CD4-positive, alpha-beta memory T cell (primary cell): Measurements from ENCODE around the gene DNM3. TPM values are rescaled to one million over a fixed set of nuclear protein-coding genes. Genes with fewer than 3 reads are reported as not detected.

Experiments used
- CTCF ChIA-PET: fragments of 350-600 bp; sonication (Branson Sonifier 250); formaldehyde crosslinking; loops from one replicate; lab custom pipeline; 2021; ENCODE audit warnings: inconsistent platforms; ENCODE audit not compliant: partially characterized antibody; lab: Charles Lee
- POLR2A ChIA-PET: fragments of 350-600 bp; sonication (Branson Sonifier 250); formaldehyde crosslinking; loops from one replicate; lab custom pipeline; 2021; ENCODE audit not compliant: partially characterized antibody; lab: Charles Lee
- DNase-seq, 5 donors: peaks; one replicate each; pipeline versions ENCODE4 v3.0.0 to v3.0.0-alpha.2; 2020 to 2022; ENCODE audit warnings: mixed read lengths in 1 of 5
- H3K27ac ChIP-seq: one replicate; pipeline ENCODE4 v1.7.0; 2013; ENCODE audit warnings: low read depth, low read length
- H3K27me3 ChIP-seq: 2 replicates; pipeline ENCODE4 v1.7.0; 2013; ENCODE audit warnings: mild to moderate bottlenecking, low read length, moderate library complexity; ENCODE audit not compliant: insufficient read depth
- H3K36me3 ChIP-seq: 2 replicates; pipeline ENCODE4 v1.7.0; 2013; ENCODE audit warnings: mild to moderate bottlenecking, low read length, moderate library complexity; ENCODE audit not compliant: insufficient read depth
- H3K4me1 ChIP-seq: 2 replicates; pipeline ENCODE4 v1.7.0; 2013; ENCODE audit warnings: mild to moderate bottlenecking, low read length, moderate library complexity; ENCODE audit not compliant: insufficient read depth
- H3K4me3 ChIP-seq, 2 donors: one replicate each; pipeline ENCODE4 v1.7.0; 2013; ENCODE audit warnings: low read length in 2 of 2, mild to moderate bottlenecking in 1 of 2
- H3K9me3 ChIP-seq, 2 donors: one replicate each; pipeline ENCODE4 v1.7.0; 2013; ENCODE audit warnings: low read length in 2 of 2, control low read depth in 1 of 2; ENCODE audit not compliant: control insufficient read depth in 1 of 2
- H3K27ac Mint-ChIP-seq, 7 donors: one replicate each; pipeline ENCODE4 v1.8.0; 2020 to 2021; ENCODE audit warnings: mixed read lengths in 7 of 7, mild to moderate bottlenecking in 6 of 7, inconsistent platforms in 3 of 7, moderate library complexity in 3 of 7
- H3K27me3 Mint-ChIP-seq, 2 donors: one replicate each; pipeline ENCODE4 v1.8.0; 2020 to 2021; ENCODE audit warnings: mixed read lengths in 2 of 2
- H3K36me3 Mint-ChIP-seq, 2 donors: one replicate each; pipeline ENCODE4 v1.8.0; 2020 to 2021; ENCODE audit warnings: mixed read lengths in 2 of 2, inconsistent platforms in 1 of 2, mild to moderate bottlenecking in 1 of 2
- H3K4me1 Mint-ChIP-seq, 4 donors: one replicate each; pipeline ENCODE4 v1.8.0; 2020 to 2021; ENCODE audit warnings: mixed read lengths in 4 of 4, mild to moderate bottlenecking in 1 of 4
- H3K4me3 Mint-ChIP-seq, 8 donors: one replicate each; pipeline ENCODE4 v1.8.0; 2020 to 2021; ENCODE audit warnings: mixed read lengths in 8 of 8, mild to moderate bottlenecking in 7 of 8, moderate library complexity in 6 of 8, inconsistent platforms in 3 of 8
- H3K9me3 Mint-ChIP-seq, 8 donors: one replicate each; pipeline ENCODE4 v1.8.0; 2020 to 2021; ENCODE audit warnings: mixed read lengths in 8 of 8, mild to moderate bottlenecking in 5 of 8, inconsistent platforms in 3 of 8, moderate library complexity in 1 of 8
- intact Hi-C: fragments of 100-400 bp; cut with micrococcal nuclease; formaldehyde crosslinking; loops from one replicate; pipeline ENCODE4 v1.15.1; 2023
- polyA plus RNA-seq, 2 donors: library from polyadenylated mRNA; unstranded; fragments of 300-500 nt; fragmentation: Illumina TruSeq; gene quantifications; one replicate each; pipeline ENCODE4 v1.2.3, GENCODE V29; 2021
- total RNA-seq, 2 experiments: library from RNA; stranded (reverse); gene quantifications; one replicate each; pipeline ENCODE4 v1.2.3, GENCODE V29; 2021

DNM3 gene
- total and polyA plus RNA-seq, 4 experiments from 2014 or later: 0.37 to 2.7 (median 1.4) TPM

- H3K27me3 ChIP-seq: no peaks in the 10 kb centered on the region
- H3K4me3 Mint-ChIP-seq: no peak overlapping the region
- H3K9me3 ChIP-seq: no peaks in the 10 kb centered on the region
- ChIA-PET POLR2A (no interaction called here), CTCF (no interaction called here)
- H3K4me1 Mint-ChIP-seq: no peaks in the 10 kb centered on the region
- H3K27ac Mint-ChIP-seq: no peak overlapping the region
- no peaks in the 10 kb centered on the region for H3K36me3 ChIP-seq
- DNase-seq: no peak
- H3K27me3 Mint-ChIP-seq: no peaks in the 10 kb centered on the region
- peaks cover 0 to 2% (median 0%) of the 10 kb centered on the region in 8 donors for H3K9me3 Mint-ChIP-seq
- H3K27ac ChIP-seq: no peak overlapping the region
- H3K4me3 ChIP-seq: no peak overlapping the region
- H3K4me1 ChIP-seq: no peaks in the 10 kb centered on the region
- intact Hi-C loops: no loop called here
- H3K36me3 Mint-ChIP-seq: peaks cover 0 to 3% of the 10 kb centered on the region in 2 donors
These were observed 405.5 kb downstream of the DNM3 start for GRCh38 chr1:172246521-172247390.

- ChIA-PET CTCF (no interaction called here), POLR2A (no interaction called here)
- no peaks in the 10 kb centered on the region for H3K9me3 ChIP-seq
- intact Hi-C loops: no loop called here
- H3K27me3 Mint-ChIP-seq: no peaks in the 10 kb centered on the region
- no peak for DNase-seq
- H3K27ac Mint-ChIP-seq: no peak overlapping the region
- H3K36me3 Mint-ChIP-seq: no peaks in the 10 kb centered on the region
- H3K27ac ChIP-seq: no peak overlapping the region
- no peak overlapping the region for H3K4me3 ChIP-seq
- no peaks in the 10 kb centered on the region for H3K27me3 ChIP-seq
- H3K9me3 Mint-ChIP-seq: peaks cover 0 to 3% (median 0%) of the 10 kb centered on the region in 8 donors
- peaks cover 5 to 19% (median 13%) of the 10 kb centered on the region in 4 donors for H3K4me1 Mint-ChIP-seq
- no peaks in the 10 kb centered on the region for H3K36me3 ChIP-seq
- H3K4me1 ChIP-seq: peaks cover 12% of the 10 kb centered on the region
- no peak overlapping the region for H3K4me3 Mint-ChIP-seq
These were observed 410.2 kb downstream of the DNM3 start for GRCh38 chr1:172251486-172251885.

- peaks cover 12% of the 10 kb centered on the region for H3K4me1 ChIP-seq
- peaks cover 0 to 3% (median 0%) of the 10 kb centered on the region in 8 donors for H3K9me3 Mint-ChIP-seq
- ChIA-PET POLR2A (no interaction called here), CTCF (no interaction called here)
- no peak overlapping the region for H3K4me3 ChIP-seq
- H3K4me3 Mint-ChIP-seq: no peak overlapping the region
- H3K27ac Mint-ChIP-seq: no peak overlapping the region
- no peaks in the 10 kb centered on the region for H3K27me3 Mint-ChIP-seq
- H3K27ac ChIP-seq: no peak overlapping the region
- H3K36me3 ChIP-seq: no peaks in the 10 kb centered on the region
- no peaks in the 10 kb centered on the region for H3K27me3 ChIP-seq
- peaks cover 5 to 19% (median 13%) of the 10 kb centered on the region in 4 donors for H3K4me1 Mint-ChIP-seq
- no peaks in the 10 kb centered on the region for H3K36me3 Mint-ChIP-seq
- DNase-seq: no peak
- H3K9me3 ChIP-seq: no peaks in the 10 kb centered on the region
- intact Hi-C loops: no loop called here
These were observed 411.0 kb downstream of the DNM3 start for GRCh38 chr1:172252321-172252720.

GRCh38 chr1:172252958-172253357, 411.7 kb downstream of the DNM3 start:
- H3K9me3 Mint-ChIP-seq: peaks cover 0 to 3% (median 0%) of the 10 kb centered on the region in 8 donors
- Histone ChIP-seq H3K36me3 (no peaks in the 10 kb centered on the region), H3K4me1 (peaks cover 12% of the 10 kb centered on the region), H3K27me3 (no peaks in the 10 kb centered on the region), H3K27ac (no peak overlapping the region), H3K4me3 (no peak overlapping the region), H3K9me3 (no peaks in the 10 kb centered on the region)
- H3K27me3 Mint-ChIP-seq: no peaks in the 10 kb centered on the region
- CTCF ChIA-PET: no interaction called here
- intact Hi-C loops: no loop called here
- peaks cover 5 to 19% (median 13%) of the 10 kb centered on the region in 4 donors for H3K4me1 Mint-ChIP-seq
- H3K36me3 Mint-ChIP-seq: peaks cover 0 to under 1% of the 10 kb centered on the region in 2 donors
- POLR2A ChIA-PET: no interaction called here
- no peak overlapping the region for H3K27ac Mint-ChIP-seq
- DNase-seq: no peak
- H3K4me3 Mint-ChIP-seq: no peak overlapping the region

- Mint-ChIP-seq H3K4me3 (peak overlapping the region in 2 of 8 donors; percentile 4 to 50), H3K27ac (peak overlapping the region in 2 of 7 donors; percentile 1 to 6)
- no peak for DNase-seq
These were observed 413.4 kb downstream of the DNM3 start for GRCh38 chr1:172254521-172255222.

GRCh38 chr1:172255223-172255560, 413.9 kb downstream of the DNM3 start:
- H3K27me3 Mint-ChIP-seq: no peaks in the 10 kb centered on the region
- peak overlapping the region in 3 of 7 donors; percentile 25 to 55 (median 49) for H3K27ac Mint-ChIP-seq
- Histone ChIP-seq H3K27me3 (no peaks in the 10 kb centered on the region), H3K27ac (no peak overlapping the region), H3K36me3 (no peaks in the 10 kb centered on the region), H3K4me3 (no peak overlapping the region), H3K4me1 (peaks cover 12% of the 10 kb centered on the region), H3K9me3 (no peaks in the 10 kb centered on the region)
- ChIA-PET CTCF (interaction anchor here (1.5 to 2.1 kb wide), 2 partner anchors 18 to 165 kb away, joined by 3 to 5 read pairs; no protein-coding TSS in a partner anchor), POLR2A (no interaction called here)
- no peak for DNase-seq
- H3K4me3 Mint-ChIP-seq: peak overlapping the region in 1 of 8 donors; percentile 1
- H3K36me3 Mint-ChIP-seq: peaks cover 7 to 8% of the 10 kb centered on the region in 2 donors
- peaks cover 5 to 19% (median 13%) of the 10 kb centered on the region in 4 donors for H3K4me1 Mint-ChIP-seq
- peaks cover 0 to 17% (median 8%) of the 10 kb centered on the region in 8 donors for H3K9me3 Mint-ChIP-seq
- intact Hi-C loops: no loop called here

More at GRCh38 chr1:172254521-172255222, 413.4 kb downstream of the DNM3 start:
- ChIA-PET CTCF (interaction anchor here (1.5 to 2.1 kb wide), 2 partner anchors 17 to 164 kb away, joined by 3 to 5 read pairs; no protein-coding TSS in a partner anchor), POLR2A (no interaction called here)
- peaks cover 0 to 12% (median 4%) of the 10 kb centered on the region in 8 donors for H3K9me3 Mint-ChIP-seq
- intact Hi-C loops: no loop called here
- H3K27ac ChIP-seq: no peak overlapping the region
- H3K4me3 ChIP-seq: no peak overlapping the region
- H3K36me3 Mint-ChIP-seq: peaks cover 2 to 4% of the 10 kb centered on the region in 2 donors
- no peaks in the 10 kb centered on the region for H3K9me3 ChIP-seq
- peaks cover 12% of the 10 kb centered on the region for H3K4me1 ChIP-seq
- H3K27me3 ChIP-seq: no peaks in the 10 kb centered on the region
- H3K27me3 Mint-ChIP-seq: no peaks in the 10 kb centered on the region
- no peaks in the 10 kb centered on the region for H3K36me3 ChIP-seq
- peaks cover 5 to 19% (median 13%) of the 10 kb centered on the region in 4 donors for H3K4me1 Mint-ChIP-seq

GRCh38 chr1:172265905-172266304, 424.6 kb downstream of the DNM3 start:
- Mint-ChIP-seq H3K9me3 (peaks cover 0 to 12% (median 8%) of the 10 kb centered on the region in 8 donors), H3K27me3 (no peaks in the 10 kb centered on the region), H3K36me3 (peaks cover 4 to 7% of the 10 kb centered on the region in 2 donors), H3K4me1 (peaks cover 0 to 5% (median under 1%) of the 10 kb centered on the region in 4 donors), H3K4me3 (no peak overlapping the region), H3K27ac (no peak overlapping the region)
- POLR2A ChIA-PET: interaction anchor here (1.0 kb wide), 1 partner anchor 9 kb away, joined by 3 read pairs; no protein-coding TSS in a partner anchor
- Histone ChIP-seq H3K4me3 (no peak overlapping the region), H3K36me3 (no peaks in the 10 kb centered on the region), H3K4me1 (no peaks in the 10 kb centered on the region), H3K27ac (no peak overlapping the region), H3K9me3 (peaks cover 0 to 3% of the 10 kb centered on the region in 2 donors), H3K27me3 (no peaks in the 10 kb centered on the region)
- CTCF ChIA-PET: no interaction called here
- intact Hi-C loops: no loop called here
- DNase-seq: no peak
